Frontal cortex (tissue), 4 donors: ENCODE data around the gene ANO6. TPM values are rescaled to one million over a fixed set of nuclear protein-coding genes. Genes with fewer than 3 reads are reported as not detected.

ENCODE experiments used
- DNase-seq, 2 donors: peaks; one replicate each; pipeline ENCODE4 v3.0.0; 2012; ENCODE audit warnings: low spot score in 2 of 2
- FAIRE-seq: peaks from 2 replicates; lab custom pipeline; 2012; peaks lifted over from hg19 to GRCh38; lab: Jason Lieb, UNC
- total RNA-seq: library from RNA; depleted of rRNA; stranded (reverse); fragments of >200 nt; gene quantifications from one replicate; pipeline ENCODE4 v1.2.3, GENCODE V29; 2014
- donor health status: control.
- donor health status: control.
- donor health status: control.

The ANO6 gene
- total RNA-seq, 1 donor from 2014 or later, result 9.4 TPM

- DNase-seq (no peak), FAIRE-seq (no peak)
Observed at GRCh38 chr12:45209784-45210183, 6.1 kb upstream of the ANO6 start.

GRCh38 chr12:45212064-45212463, 3.8 kb upstream of the ANO6 start:
- DNase-seq, result no peak
- FAIRE-seq, result no peak

- no peak for FAIRE-seq
- no peak for DNase-seq
Observed at GRCh38 chr12:45213107-45213506, 2.8 kb upstream of the ANO6 start.

DNA sequence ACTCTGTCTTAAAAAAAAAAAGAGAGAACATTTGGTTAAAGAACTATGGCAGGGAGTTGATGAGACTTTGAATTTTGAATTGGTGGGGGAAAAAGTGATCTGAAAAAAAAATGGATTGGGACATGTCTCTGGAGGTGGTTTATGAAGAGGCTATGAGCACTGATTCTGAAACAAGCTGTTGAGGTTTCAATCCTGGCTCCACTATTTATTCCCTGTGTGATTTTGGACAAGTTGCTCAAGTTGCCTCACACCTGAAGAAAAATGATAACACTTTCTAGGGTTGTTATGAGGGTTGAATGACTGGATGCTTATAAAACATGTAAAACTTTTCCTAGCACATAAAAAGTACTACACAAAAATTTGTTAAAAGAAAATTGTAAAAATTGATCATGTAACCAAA, 1.8 kb upstream of the ANO6 start:
- DNase-seq, result no peak
- FAIRE-seq, result no peak

DNA sequence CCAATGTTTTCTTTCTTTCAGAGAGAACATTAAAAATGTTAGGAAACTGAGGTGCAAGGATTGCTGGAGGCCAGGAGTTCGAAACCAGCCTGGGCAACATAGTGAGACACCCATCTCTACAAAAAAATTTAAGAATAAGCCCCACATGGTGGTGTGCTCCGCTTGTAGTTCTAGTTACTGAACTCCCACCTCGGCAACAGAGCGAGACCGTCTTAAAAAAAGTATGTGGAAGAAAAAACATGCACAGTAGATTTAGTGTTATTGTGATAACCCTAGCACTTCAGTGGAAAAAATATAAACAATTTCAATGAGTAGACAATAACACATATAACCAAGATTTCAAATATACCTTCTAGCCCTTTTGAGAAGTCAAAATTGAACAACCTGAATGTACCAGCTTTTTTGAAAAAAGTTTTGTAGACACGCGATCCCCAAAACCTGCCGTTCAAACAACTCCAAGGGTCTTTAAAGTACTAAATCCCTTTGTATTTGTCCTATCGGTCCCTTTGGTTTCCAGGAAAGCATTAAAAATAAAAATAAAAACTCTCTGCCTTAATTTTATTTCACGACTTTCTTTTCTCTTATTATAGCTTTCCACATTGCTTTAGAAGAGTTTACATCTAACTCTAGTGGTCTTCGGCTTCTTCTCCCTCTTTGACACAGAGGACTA, 1.0 kb upstream of the ANO6 start:
- no peak for DNase-seq
- FAIRE-seq, result no peak

GRCh38 chr12:45216230-45216982, 511 bp downstream of the ANO6 start:
- FAIRE-seq, result no peak
- peak; percentile 49 to 53 for DNase-seq

DNA sequence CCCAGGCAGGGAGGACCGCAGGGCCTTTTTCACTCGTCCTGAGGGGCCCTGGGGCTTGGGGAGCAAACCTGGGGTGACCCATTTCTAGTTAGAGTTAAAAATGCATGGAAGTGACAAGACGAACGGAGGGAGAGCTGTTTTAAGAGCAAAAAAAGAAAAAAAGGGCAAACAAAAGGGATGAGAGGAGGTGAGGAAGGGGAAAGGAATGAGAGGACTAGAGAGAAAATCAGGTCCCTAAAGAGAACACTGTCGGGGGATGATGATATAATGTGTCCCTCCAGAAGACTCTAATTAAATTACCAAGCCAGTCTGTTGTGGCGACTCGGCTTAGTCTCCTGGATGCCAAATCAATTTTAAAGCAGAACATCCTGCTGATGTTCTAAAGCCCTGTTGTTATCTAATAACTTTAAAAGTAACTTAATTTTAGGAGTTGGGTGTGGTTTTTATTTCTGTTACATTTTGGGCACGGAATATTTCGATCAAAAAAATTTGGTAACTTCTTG, 1.1 kb downstream of the ANO6 start:
- DNase-seq, result no peak
- FAIRE-seq, result no peak

DNA sequence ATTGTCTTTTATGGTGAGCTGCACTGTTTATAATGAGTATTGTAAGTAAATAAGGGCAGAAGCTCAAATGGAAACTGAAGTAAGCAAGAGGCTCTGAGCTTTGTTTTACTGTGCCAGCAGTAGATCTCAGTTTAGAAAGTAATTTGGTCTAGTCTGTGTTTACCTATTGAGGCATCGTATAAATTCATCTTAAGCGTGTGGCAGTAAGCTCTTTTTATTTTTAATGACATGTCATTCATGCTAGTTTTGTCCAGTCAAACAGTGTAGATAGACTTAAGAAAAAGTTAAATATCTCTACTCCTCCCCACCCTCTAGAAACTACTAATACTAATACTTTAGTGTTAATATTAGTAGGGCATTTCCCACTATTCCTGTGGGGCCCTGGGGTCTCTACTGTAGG, 2.0 kb downstream of the ANO6 start:
- DNase-seq, result no peak

GRCh38 chr12:45219621-45220020, 3.7 kb downstream of the ANO6 start:
- DNase-seq (no peak), FAIRE-seq (no peak)

More for the DNA sequence above, 2.0 kb downstream of the ANO6 start:
- FAIRE-seq, result no peak

DNA sequence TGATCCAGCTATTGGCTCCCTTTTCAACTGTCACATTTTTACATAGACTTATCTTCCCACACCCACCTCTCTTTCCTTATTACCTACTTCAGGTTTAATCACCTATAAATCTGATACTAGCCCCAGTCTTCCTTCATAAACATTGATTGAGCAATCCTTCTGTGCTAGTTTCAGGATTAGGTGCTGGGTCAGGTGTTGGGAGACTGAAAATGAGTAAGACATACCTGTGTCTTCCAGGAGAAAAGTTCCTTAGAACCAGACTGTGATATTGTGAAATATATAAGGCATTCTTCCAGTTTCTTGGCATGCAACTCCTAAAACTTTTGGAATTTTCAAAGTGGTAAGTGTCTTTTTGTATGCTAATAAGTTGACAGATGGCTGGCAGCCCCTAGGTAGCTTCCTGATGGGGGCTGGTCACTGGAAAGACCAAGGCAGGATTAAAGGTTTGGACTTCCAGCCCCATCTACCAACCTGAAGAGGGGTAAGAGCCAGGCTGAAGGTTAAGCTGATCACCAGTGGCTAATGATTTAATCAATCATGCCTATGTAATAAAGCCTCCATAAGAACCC, 4.6 kb downstream of the ANO6 start:
- no peak for FAIRE-seq
- DNase-seq, result no peak

DNA sequence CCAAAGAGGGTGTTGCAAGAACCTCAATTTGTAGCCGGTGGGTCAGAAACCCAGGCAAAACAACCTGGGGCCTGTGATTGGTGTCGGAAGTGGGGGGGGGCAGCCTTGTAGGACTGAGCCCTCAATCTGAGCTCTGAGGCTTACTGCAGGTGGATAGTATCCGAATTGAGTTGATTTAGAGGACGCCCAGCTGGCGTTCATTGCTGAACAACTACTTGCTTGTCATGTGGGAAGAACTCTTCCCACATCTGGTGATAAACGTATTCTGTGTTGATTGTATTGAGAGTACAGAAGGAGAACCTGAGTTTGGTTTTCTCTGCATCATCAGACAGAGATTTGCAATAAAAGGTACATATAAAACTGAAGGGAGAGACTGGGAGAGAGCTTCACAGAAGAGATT, 5.1 kb downstream of the ANO6 start:
- FAIRE-seq (no peak), DNase-seq (no peak)

- FAIRE-seq (no peak), DNase-seq (no peak)
Observed at GRCh38 chr12:45223868-45224267, 8.0 kb downstream of the ANO6 start.

DNA sequence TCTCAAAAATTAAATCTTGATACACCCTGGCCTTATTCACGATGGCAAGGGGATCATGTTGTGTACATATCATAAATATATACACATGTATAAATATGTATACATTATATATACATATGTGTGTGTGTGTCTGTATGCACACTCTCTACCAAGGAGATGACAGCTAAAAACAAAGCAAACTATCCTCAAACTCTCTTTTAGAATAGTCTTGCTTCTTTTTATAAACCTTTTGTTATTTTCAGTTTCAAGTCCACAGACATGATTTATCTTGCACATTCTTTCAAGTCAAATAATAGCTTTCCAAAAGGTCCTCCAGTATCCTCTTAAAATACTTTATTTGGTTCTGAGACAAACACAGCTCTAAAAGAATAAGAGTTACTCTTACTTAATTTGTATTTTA, 8.4 kb downstream of the ANO6 start:
- no peak for FAIRE-seq
- no peak for DNase-seq

DNA sequence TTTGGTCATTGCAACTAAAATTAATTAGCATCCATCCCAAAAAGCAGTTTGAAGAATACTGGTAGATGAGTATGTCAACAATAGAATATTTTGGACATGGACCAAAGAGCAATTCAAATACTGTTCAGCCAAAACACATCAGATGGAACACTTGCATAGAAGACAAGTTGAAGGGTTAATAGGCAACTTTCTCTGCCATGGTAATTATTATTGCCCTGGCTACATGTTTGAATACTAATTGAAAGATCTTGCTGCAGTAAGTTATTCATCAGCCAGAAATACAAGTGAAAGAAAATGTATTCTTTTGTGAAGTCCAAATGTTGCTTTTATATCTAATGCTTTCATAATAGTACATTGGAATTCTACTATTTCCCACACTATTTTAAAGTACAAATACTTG, 10.1 kb downstream of the ANO6 start:
- FAIRE-seq (no peak), DNase-seq (no peak)

GRCh38 chr12:45227316-45228067, 11.6 kb downstream of the ANO6 start:
- FAIRE-seq, result no peak
- DNase-seq, result no peak

DNA sequence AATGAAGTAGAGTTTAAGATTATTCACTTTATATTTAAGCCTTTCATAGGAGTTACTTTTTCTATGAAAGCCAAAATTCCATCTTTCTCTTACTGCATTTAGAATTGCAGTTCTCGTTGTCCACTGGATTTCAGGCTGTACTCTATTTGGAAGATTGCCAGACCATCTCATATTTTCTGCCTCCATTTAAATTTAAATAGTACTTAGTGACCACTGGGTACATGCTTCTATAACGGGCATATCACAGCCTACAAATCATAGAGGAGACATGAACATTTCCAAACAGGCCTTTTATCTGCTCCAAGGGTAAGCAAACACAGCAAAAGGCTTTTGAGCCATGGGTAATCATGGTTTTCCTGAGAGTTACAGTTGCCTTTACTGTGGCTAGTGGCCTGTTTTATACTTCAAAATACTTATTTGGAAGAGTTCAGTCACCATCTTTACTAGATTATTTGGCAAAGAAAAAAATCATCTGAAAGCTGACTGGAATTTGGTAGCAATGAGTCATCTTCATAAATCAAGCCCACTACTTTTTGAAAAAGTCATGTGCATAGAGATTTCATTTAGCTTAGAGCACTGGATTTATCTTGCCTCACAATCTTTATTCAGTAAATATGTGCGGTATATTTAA, 15.7 kb downstream of the ANO6 start:
- FAIRE-seq (no peak), DNase-seq (no peak)

DNA sequence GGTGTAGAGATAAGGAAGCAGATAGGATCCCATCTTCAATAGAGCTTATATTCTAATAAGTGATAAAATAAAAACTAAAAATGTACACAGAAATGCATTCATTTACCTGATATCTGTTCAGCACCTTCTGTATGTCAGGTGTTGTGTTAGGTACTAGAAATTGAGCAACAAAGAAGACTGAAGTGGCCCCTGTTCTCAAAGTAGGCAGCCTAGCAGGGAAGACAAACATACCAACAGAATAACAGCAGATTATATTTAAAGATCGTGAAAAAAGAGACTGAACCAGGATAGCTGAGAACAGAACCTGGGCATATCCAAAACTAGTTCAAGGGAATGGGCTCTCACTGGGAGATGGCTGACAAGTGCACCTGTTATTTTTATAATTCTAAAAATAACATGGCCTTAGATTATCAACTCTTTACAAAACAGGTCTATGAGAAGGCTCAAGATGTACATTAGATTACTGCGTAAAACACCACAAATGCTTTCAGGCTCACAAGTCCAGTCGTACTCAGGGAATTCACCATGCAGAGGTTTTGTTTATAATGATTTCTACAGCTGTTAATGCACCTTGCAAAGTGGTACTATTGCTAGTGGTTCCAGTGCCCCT, 16.4 kb downstream of the ANO6 start:
- DNase-seq (no peak), FAIRE-seq (no peak)

- no peak for FAIRE-seq
- DNase-seq, result peak in 1 of 2 donors; percentile 37
Observed at GRCh38 chr12:45232756-45233372, 17.0 kb downstream of the ANO6 start.
